ENCODE results near the gene NAA16.
"Not testable (repeated sequence)": the region's sequence is repeated elsewhere in the genome, so short reads cannot be mapped to it uniquely, and the experiment has no call there.

The NAA16 gene

DNA sequence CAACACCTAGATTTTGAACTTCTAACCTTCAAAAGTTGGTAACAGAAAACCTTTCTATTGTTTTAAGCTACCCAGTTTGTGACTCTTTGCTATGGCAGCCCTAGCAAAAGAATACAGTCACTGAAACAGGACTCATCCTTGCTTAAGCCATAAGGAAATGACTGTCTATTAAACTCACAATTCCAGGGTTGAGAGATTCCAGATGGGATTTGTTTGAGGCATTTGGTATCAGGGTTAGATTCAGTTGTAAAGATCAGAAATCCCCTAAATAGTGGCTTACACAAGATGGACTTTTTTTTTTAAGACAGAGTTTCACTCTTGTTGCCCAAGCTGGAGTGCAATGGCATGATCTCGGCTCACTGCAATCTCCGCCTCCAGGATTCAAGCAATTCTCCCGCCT lies 105.2 kb downstream of the NAA16 start:
- 68% methylated on average over 3 of the region's 3 CpGs for WGBS (ENCODE audit: insufficient coverage)
- CTCF ChIA-PET, result interaction anchor here (4.0 kb wide), 1 partner anchor 236 kb away, joined by 11 read pairs; no protein-coding TSS in a partner anchor

DNA sequence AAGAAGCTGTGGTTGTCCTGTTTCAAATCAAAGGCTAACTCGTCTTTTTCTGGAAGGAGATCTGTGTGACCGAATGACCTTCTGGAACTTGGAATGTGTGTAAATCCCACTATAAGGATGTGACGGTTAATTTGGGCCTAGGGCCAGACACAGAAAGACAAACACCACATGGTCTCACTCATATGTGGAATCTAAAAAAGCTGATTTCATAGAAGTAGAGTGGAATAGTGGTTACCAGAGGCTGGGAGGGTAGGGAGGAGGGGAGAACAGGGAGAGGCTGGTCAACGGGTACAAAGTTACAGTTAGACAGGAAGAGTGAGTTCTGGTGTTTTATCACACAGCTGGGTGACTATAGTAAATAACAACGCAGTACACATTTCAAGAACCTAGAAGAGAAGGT lies 107.0 kb downstream of the NAA16 start:
- Histone ChIP-seq H3K27me3 (replicated peaks in 2 of 5; ENCODE audit: control insufficient read depth in 4 of 5, insufficient read depth in 5 of 5, low read length in 4 of 5) (no peaks in the 10 kb centered on the region), H3K9me3 (ENCODE audit: control extremely low read depth in 1 of 5, control insufficient read depth in 4 of 5, insufficient read depth in 2 of 5, low read depth in 1 of 5, low read length in 4 of 5) (no peaks in the 10 kb centered on the region), H3K4me3 (ENCODE audit: control insufficient read depth in 1 of 7, extremely low read depth in 1 of 7, insufficient read depth in 4 of 7, low read depth in 2 of 7, low read length in 6 of 7) (no peak overlapping the region), H3K27ac (ENCODE audit: insufficient read depth in 1 of 2, low read depth in 1 of 2, low read length in 2 of 2, poor library complexity in 1 of 2, severe bottlenecking in 2 of 2) (no peak overlapping the region), H3K36me3 (ENCODE audit: control insufficient read depth in 4 of 4, insufficient read depth in 4 of 4, low read length in 3 of 4) (no peaks in the 10 kb centered on the region), H3K4me1 (ENCODE audit: control extremely low read depth in 1 of 4, control insufficient read depth in 4 of 4, insufficient read depth in 4 of 4, low read length in 3 of 4) (no peaks in the 10 kb centered on the region)
- ChIA-PET CTCF (interaction anchor here (4.0 kb wide), 1 partner anchor 235 kb away, joined by 11 read pairs; no protein-coding TSS in a partner anchor), POLR2A (no interaction called here)
- DNase-seq, result no peak
- 93% methylated on average over 3 of the region's 5 CpGs for WGBS (ENCODE audit: insufficient coverage)

More for the DNA sequence above, 105.2 kb downstream of the NAA16 start:
- Histone ChIP-seq H3K36me3 (ENCODE audit: control insufficient read depth in 4 of 4, insufficient read depth in 4 of 4, low read length in 3 of 4) (no peaks in the 10 kb centered on the region), H3K4me1 (ENCODE audit: control extremely low read depth in 1 of 4, control insufficient read depth in 4 of 4, insufficient read depth in 4 of 4, low read length in 3 of 4) (no peaks in the 10 kb centered on the region), H3K27me3 (replicated peaks in 2 of 5; ENCODE audit: control insufficient read depth in 4 of 5, insufficient read depth in 5 of 5, low read length in 4 of 5) (no peaks in the 10 kb centered on the region), H3K4me3 (ENCODE audit: control insufficient read depth in 1 of 7, extremely low read depth in 1 of 7, insufficient read depth in 4 of 7, low read depth in 2 of 7, low read length in 6 of 7) (no peak overlapping the region), H3K27ac (ENCODE audit: insufficient read depth in 1 of 2, low read depth in 1 of 2, low read length in 2 of 2, poor library complexity in 1 of 2, severe bottlenecking in 2 of 2) (no peak overlapping the region), H3K9me3 (ENCODE audit: control extremely low read depth in 1 of 5, control insufficient read depth in 4 of 5, insufficient read depth in 2 of 5, low read depth in 1 of 5, low read length in 4 of 5) (no peaks in the 10 kb centered on the region)
- no peak for DNase-seq
- POLR2A ChIA-PET, result no interaction called here

DNA sequence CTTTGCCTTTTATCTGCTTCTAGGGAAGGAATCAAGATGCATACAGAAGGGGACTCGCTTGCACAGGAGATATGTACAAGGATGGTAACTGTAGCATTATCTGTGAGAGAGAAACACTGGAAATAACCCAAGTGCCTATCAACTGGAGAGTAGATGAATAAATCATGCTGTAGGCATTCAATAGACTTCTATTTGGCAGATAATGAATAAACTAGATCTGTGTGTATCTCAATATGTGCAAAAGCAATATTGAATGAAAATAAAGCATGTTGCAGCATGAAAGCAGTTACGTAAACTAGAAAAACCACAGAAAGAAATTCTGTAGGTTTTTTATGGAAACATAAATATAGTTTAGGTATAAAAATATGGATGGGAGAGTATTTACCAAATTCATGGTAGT lies 107.7 kb downstream of the NAA16 start:
- CTCF ChIA-PET, result no interaction called here

DNA sequence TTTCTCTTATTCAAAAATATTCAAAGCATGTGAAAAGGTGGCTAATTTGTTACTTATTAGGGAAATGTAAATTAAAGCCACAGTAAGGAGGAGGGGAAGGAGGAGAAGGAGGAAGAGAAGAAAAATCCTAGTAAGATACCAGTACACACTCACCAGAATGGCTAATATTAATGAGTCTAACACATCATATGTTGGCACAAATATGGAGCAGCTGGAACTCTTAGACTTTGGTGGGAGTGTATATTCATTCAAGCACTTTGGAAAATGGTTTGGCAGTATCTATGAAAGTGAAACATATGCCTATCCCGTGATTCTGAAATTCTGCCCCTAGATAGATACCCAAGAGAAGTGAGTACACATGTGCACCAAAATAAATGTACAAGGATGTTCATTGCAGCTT lies 108.1 kb downstream of the NAA16 start:
- WGBS (ENCODE audit: insufficient coverage), result no CpG with 5 or more reads among the region's 1 CpG
- POLR2A ChIA-PET, result no interaction called here
- no peaks in the 10 kb centered on the region for H3K27me3 ChIP-seq (replicated peaks in 2 of 5; ENCODE audit: control insufficient read depth in 4 of 5, insufficient read depth in 5 of 5, low read length in 4 of 5)
- H3K4me3 ChIP-seq (ENCODE audit: control insufficient read depth in 1 of 7, extremely low read depth in 1 of 7, insufficient read depth in 4 of 7, low read depth in 2 of 7, low read length in 6 of 7), result no peak overlapping the region
- no peak overlapping the region for H3K27ac ChIP-seq (ENCODE audit: insufficient read depth in 1 of 2, low read depth in 1 of 2, low read length in 2 of 2, poor library complexity in 1 of 2, severe bottlenecking in 2 of 2)
- no peaks in the 10 kb centered on the region for H3K4me1 ChIP-seq (ENCODE audit: control extremely low read depth in 1 of 4, control insufficient read depth in 4 of 4, insufficient read depth in 4 of 4, low read length in 3 of 4)
- no peaks in the 10 kb centered on the region for H3K9me3 ChIP-seq (ENCODE audit: control extremely low read depth in 1 of 5, control insufficient read depth in 4 of 5, insufficient read depth in 2 of 5, low read depth in 1 of 5, low read length in 4 of 5)
- DNase-seq, result no peak
- no peaks in the 10 kb centered on the region for H3K36me3 ChIP-seq (ENCODE audit: control insufficient read depth in 4 of 4, insufficient read depth in 4 of 4, low read length in 3 of 4)
- CTCF ChIA-PET, result no interaction called here

More for the DNA sequence above, 107.7 kb downstream of the NAA16 start:
- WGBS (ENCODE audit: insufficient coverage), result 100% methylated on average over 2 of the region's 2 CpGs
- POLR2A ChIA-PET, result no interaction called here
- Histone ChIP-seq H3K4me3 (ENCODE audit: control insufficient read depth in 1 of 7, extremely low read depth in 1 of 7, insufficient read depth in 4 of 7, low read depth in 2 of 7, low read length in 6 of 7) (no peak overlapping the region), H3K9me3 (ENCODE audit: control extremely low read depth in 1 of 5, control insufficient read depth in 4 of 5, insufficient read depth in 2 of 5, low read depth in 1 of 5, low read length in 4 of 5) (no peaks in the 10 kb centered on the region), H3K27me3 (replicated peaks in 2 of 5; ENCODE audit: control insufficient read depth in 4 of 5, insufficient read depth in 5 of 5, low read length in 4 of 5) (no peaks in the 10 kb centered on the region), H3K4me1 (ENCODE audit: control extremely low read depth in 1 of 4, control insufficient read depth in 4 of 4, insufficient read depth in 4 of 4, low read length in 3 of 4) (no peaks in the 10 kb centered on the region), H3K27ac (ENCODE audit: insufficient read depth in 1 of 2, low read depth in 1 of 2, low read length in 2 of 2, poor library complexity in 1 of 2, severe bottlenecking in 2 of 2) (no peak overlapping the region), H3K36me3 (ENCODE audit: control insufficient read depth in 4 of 4, insufficient read depth in 4 of 4, low read length in 3 of 4) (no peaks in the 10 kb centered on the region)
- no peak for DNase-seq

DNA sequence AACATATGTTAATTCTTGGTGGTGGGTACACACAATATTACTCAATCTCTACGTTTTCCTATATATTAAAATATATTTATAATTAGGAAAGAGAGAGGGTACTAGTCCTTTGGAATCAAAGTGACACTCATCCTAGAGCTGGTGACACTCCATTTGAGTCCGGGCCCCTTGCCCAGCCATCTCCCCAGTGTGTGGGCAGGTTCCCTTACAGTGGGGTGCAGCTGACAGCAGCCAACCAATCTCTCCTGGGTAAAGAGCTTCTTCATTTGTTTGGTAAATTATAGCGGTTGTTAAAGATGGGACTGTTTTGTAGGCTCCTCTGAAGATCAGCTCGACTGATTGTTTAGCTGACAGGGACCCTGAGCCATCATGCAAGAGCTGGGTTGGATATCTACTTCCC lies 109.1 kb downstream of the NAA16 start:
- WGBS (ENCODE audit: insufficient coverage), result 97% methylated on average over 3 of the region's 4 CpGs
- H3K9me3 ChIP-seq (ENCODE audit: control extremely low read depth in 1 of 5, control insufficient read depth in 4 of 5, insufficient read depth in 2 of 5, low read depth in 1 of 5, low read length in 4 of 5), result no peaks in the 10 kb centered on the region
- no peaks in the 10 kb centered on the region for H3K36me3 ChIP-seq (ENCODE audit: control insufficient read depth in 4 of 4, insufficient read depth in 4 of 4, low read length in 3 of 4)
- H3K4me1 ChIP-seq (ENCODE audit: control extremely low read depth in 1 of 4, control insufficient read depth in 4 of 4, insufficient read depth in 4 of 4, low read length in 3 of 4), result no peaks in the 10 kb centered on the region
- H3K4me3 ChIP-seq (ENCODE audit: control insufficient read depth in 1 of 7, extremely low read depth in 1 of 7, insufficient read depth in 4 of 7, low read depth in 2 of 7, low read length in 6 of 7), result no peak overlapping the region
- H3K27me3 ChIP-seq (replicated peaks in 2 of 5; ENCODE audit: control insufficient read depth in 4 of 5, insufficient read depth in 5 of 5, low read length in 4 of 5), result no peaks in the 10 kb centered on the region
- DNase-seq, result no peak
- POLR2A ChIA-PET, result no interaction called here
- H3K27ac ChIP-seq (ENCODE audit: insufficient read depth in 1 of 2, low read depth in 1 of 2, low read length in 2 of 2, poor library complexity in 1 of 2, severe bottlenecking in 2 of 2), result no peak overlapping the region
- CTCF ChIA-PET, result interaction anchor here (1.0 kb wide), 1 partner anchor 9 kb away, joined by 3 read pairs; no protein-coding TSS in a partner anchor

DNA sequence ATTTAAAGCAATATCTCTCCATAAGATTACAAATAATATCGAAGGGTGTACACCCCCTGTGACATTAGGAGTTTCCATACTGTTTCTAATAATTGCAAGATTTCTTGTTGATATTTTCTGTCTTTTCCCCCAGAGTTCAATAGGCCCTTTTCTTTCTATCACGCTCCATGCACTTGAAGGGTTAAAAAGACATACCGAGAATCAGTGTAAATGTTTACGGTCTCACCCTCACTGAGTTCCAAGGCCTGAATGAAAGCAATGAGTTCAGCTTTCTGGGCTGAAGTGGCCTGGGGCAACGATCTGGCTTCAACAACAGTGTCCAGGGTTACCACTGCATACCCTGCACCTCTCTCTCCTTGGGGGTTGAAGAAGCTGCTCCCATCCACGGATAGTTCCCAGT lies 110.3 kb downstream of the NAA16 start:
- CTCF ChIA-PET, result interaction anchor here (1.0 kb wide), 1 partner anchor 10 kb away, joined by 3 read pairs; no protein-coding TSS in a partner anchor
- WGBS (ENCODE audit: insufficient coverage), result 100% methylated on average over 3 of the region's 6 CpGs

DNA sequence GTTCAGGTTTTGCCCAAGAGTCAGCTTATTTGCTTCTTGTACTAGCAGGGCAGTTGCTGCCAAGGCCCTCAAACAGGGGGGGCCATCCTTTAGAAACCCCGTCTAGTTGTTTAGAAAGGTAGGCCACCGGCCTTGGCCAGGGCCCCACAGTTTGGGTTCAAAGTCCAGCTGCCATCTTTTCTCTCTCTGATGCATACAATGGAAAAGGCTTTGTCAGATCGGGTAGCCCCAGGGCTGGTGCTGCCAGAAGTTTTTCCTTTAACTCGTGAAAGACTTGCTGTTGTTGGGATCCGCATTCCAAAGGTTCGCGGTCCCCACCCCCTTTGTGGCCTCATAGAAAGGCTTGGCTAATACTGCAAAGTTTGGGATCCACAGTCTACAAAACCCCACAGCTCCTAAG lies 110.9 kb downstream of the NAA16 start:
- WGBS (ENCODE audit: insufficient coverage), result 92% methylated on average over 7 of the region's 7 CpGs
- H3K36me3 ChIP-seq (ENCODE audit: control insufficient read depth in 4 of 4, insufficient read depth in 4 of 4, low read length in 3 of 4); H3K4me1 ChIP-seq (ENCODE audit: control extremely low read depth in 1 of 4, control insufficient read depth in 4 of 4, insufficient read depth in 4 of 4, low read length in 3 of 4); H3K27me3 ChIP-seq (replicated peaks in 2 of 5; ENCODE audit: control insufficient read depth in 4 of 5, insufficient read depth in 5 of 5, low read length in 4 of 5); CTCF ChIA-PET; H3K27ac ChIP-seq (ENCODE audit: insufficient read depth in 1 of 2, low read depth in 1 of 2, low read length in 2 of 2, poor library complexity in 1 of 2, severe bottlenecking in 2 of 2); DNase-seq; H3K4me3 ChIP-seq (ENCODE audit: control insufficient read depth in 1 of 7, extremely low read depth in 1 of 7, insufficient read depth in 4 of 7, low read depth in 2 of 7, low read length in 6 of 7); H3K9me3 ChIP-seq (ENCODE audit: control extremely low read depth in 1 of 5, control insufficient read depth in 4 of 5, insufficient read depth in 2 of 5, low read depth in 1 of 5, low read length in 4 of 5); POLR2A ChIA-PET: not testable (repeated sequence)

More for the DNA sequence above, 110.3 kb downstream of the NAA16 start:
- H3K4me1 ChIP-seq (ENCODE audit: control extremely low read depth in 1 of 4, control insufficient read depth in 4 of 4, insufficient read depth in 4 of 4, low read length in 3 of 4); H3K4me3 ChIP-seq (ENCODE audit: control insufficient read depth in 1 of 7, extremely low read depth in 1 of 7, insufficient read depth in 4 of 7, low read depth in 2 of 7, low read length in 6 of 7); POLR2A ChIA-PET; H3K36me3 ChIP-seq (ENCODE audit: control insufficient read depth in 4 of 4, insufficient read depth in 4 of 4, low read length in 3 of 4); DNase-seq; H3K27me3 ChIP-seq (replicated peaks in 2 of 5; ENCODE audit: control insufficient read depth in 4 of 5, insufficient read depth in 5 of 5, low read length in 4 of 5); H3K27ac ChIP-seq (ENCODE audit: insufficient read depth in 1 of 2, low read depth in 1 of 2, low read length in 2 of 2, poor library complexity in 1 of 2, severe bottlenecking in 2 of 2); H3K9me3 ChIP-seq (ENCODE audit: control extremely low read depth in 1 of 5, control insufficient read depth in 4 of 5, insufficient read depth in 2 of 5, low read depth in 1 of 5, low read length in 4 of 5): not testable (repeated sequence)

All from common myeloid progenitor, CD34-positive (primary cell).